ENCODE data around the gene PLEKHJ1.
"Not testable (repeated sequence)": the region's sequence is repeated elsewhere in the genome, so short reads cannot be mapped to it uniquely, and the experiment has no call there.

PLEKHJ1 gene, protein sequence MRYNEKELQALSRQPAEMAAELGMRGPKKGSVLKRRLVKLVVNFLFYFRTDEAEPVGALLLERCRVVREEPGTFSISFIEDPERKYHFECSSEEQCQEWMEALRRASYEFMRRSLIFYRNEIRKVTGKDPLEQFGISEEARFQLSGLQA

DNA sequence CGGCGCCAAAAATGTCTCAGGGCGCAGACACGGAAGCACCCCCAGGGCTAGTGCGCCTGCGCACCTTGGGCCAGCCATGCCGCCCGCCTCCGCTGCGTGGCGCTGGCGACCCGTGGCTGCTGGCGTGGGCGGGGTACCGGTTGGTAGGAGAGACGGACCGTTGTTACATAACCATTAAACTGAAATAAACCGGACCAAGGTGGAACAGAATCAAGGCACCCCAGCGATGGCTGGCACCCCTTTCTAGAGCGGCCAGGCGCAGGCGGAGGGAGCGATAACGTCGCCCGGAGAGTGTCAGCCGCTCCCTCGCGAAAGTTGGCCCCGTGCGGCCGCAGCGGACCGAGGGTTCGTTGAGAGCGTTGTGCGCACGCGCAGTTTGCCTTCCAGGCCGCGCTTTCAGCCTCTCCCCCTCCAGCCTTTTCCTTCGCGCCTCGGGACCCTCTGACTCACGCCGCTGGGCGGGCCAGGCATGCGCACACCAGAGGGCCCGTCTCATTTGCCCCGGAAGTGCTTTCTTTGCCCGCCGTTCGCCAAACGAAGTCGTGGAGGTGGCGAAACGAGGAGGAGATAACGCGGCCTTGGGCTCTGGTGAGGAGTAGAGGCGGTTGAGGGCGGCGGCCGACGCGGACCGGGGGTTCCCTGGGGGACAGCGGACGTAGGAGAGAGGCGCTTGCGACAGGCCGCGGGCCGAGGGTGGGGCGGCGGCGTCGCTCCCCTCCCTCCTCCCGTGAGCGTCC is at the start of gene PLEKHJ1, which contains the start of gene SF3A2:
PLEKHJ1 (minus strand) TSS at position 16 of the 737 bp plus-strand sequence. CDS start 81 bp downstream, outside the sequence.
SF3A2 (plus strand) TSS at position 511 of the 737 bp plus-strand sequence. CDS start 6,595 bp downstream, outside the sequence.
- peak; percentile 97 for DNase-seq

DNA sequence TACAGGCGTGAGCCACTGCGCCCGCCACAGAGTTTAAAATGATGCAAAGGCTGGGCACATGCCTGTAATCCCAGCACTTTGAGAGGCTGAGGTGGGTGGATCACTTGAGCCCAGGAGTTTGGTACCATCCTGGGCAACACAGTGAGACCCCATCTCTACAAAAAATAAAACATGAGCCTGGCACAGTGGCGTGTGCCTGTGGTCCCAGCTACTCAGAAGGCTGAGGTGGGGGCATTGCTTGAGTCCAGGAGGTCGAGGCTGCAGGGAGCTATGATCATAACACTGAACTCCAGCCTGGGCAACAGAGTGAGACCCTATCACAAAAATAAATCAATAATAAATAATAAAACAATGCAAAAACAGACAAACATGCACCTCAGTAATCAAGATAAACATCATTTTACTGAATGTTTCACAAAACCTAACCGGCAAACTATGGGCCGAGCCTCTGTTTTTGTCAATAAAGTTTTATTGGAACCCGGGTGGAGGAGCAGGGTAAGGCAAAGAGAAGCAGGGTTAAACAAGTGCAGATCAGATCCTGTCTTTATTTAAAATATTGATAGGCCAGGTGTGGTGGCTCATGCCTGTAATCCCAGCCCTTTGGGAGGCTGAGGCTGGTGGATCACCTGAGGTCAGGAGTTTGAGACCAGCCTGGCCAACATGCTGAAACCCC is 47.8 kb upstream of the PLEKHJ1 start:
- no peak for DNase-seq

DNA sequence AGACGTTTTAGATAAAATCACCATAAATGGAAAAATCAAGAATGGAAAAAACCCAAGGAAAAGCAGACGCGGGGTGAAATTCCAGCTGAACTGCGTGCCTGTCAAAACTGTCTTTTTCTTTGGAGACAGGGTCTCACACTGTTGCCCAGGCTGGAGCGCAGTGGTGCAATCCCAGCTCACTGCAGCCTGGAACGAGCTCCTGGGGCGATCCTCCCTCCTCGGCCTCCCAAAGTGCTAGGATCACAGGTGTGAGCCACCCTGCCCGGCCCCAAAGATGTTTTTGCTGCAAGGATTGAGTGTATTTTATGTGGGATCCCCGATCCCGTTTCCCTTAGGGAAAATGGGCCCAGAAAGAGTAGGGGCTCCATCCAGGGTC is 46.7 kb upstream of the PLEKHJ1 start:
- DNase-seq, result no peak

DNA sequence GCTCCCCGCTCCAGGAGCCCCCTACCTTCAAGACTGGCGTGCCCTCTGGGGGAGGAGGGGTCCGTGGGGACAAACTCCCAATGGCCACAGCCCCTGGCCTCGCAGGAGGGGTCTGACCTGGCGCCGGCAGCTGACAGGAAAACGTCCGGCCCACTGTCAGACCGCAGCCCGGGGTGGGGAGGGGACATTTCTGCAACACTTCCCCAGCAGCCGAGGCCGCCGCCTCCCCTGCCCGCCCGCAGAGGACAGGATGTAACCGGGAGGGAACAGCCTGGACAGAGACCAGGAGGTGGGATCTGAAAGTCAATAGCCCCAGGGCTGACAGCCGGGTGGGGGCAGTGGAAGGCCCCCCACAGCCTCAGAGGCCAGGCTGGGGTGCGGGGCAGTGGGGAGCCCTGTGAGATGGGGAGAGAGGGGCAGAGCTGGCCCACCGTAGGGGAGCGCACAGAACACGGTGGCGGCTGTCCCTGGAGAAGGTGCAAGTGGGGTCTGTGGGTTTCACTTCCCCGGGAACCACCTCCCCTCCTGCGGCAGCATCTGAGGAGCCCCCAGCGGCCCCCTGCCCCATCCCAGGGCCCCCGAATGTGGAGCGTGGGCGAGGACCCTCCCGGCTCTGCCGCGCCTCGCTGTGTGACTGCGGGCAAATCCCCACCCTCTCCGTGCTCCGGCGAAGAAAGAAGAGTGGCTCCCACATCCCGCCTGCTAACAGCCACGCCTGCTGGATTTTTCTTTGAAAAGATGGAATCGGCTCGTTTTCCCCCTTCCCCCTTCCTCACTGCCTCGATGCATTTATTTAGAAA is 46.1 kb upstream of the PLEKHJ1 start, which contains the start of gene PEAK3:
PEAK3 (minus strand) TSS at position 114 of the 800 bp plus-strand sequence. CDS start 1,244 bp downstream, outside the sequence.
- peak; percentile 58 for DNase-seq

DNA sequence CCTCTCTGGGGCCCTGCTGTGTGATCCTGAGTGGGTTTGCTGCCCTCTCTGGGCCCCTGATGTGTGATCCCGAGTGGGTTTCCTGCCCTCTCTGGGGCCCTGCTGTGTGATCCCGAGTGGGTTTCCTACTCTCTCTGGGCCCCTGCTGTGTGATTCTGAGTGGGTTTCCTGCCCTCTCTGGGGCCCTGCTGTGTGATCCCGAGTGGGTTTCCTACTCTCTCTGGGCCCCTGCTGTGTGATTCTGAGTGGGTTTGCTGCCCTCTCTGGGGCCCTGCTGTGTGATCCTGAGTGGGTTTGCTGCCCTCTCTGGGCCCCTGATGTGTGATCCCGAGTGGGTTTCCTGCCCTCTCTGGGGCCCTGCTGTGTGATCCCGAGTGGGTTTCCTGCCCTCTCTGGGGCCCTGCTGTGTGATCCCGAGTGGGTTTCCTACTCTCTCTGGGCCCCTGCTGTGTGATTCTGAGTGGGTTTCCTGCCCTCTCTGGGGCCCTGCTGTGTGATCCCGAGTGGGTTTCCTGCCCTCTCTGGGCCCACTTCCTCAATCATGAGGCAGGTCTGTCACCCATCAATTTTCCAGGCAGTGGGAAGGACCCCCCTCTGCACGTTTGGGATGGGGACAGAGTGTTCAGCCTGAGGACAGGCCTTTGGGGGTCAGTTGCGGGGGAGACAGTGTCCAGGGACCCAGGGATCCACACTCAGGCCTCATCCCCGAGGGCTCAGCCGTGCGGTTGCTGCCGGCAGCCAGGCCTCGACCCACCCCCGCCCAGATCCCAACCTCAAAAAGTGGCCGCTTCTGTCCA is 45.3 kb upstream of the PLEKHJ1 start:
- not testable (repeated sequence) for DNase-seq

DNA sequence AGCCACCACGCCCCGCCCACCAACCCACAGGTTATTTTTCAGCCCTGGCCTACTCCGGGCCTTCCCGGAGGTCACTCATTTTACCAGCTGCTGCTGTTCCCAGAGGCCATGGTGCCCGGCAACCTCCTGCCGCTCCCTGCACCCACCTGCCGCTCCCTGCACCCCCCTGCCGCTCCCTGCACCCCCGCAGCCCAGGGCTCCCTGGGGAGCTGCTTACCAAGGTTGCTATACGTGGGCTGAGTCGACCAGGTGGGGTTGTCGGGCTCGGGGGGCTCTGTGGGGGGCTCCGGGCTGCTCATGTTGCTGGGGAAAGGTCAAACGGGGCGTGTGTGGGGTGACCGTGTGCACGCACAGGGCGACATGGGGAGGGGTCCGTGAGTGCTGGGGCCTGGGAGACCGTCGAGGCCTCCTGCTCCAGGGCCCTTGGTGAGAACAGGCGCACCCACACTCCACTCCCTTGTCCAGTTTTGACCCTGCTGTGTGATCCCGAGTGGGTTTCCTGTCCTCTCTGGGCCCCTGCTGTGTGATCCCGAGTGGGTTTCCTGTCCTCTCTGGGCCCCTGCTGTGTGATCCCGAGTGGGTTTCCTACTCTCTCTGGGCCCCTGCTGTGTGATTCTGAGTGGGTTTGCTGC is 44.6 kb upstream of the PLEKHJ1 start:
- DNase-seq, result no peak

DNA sequence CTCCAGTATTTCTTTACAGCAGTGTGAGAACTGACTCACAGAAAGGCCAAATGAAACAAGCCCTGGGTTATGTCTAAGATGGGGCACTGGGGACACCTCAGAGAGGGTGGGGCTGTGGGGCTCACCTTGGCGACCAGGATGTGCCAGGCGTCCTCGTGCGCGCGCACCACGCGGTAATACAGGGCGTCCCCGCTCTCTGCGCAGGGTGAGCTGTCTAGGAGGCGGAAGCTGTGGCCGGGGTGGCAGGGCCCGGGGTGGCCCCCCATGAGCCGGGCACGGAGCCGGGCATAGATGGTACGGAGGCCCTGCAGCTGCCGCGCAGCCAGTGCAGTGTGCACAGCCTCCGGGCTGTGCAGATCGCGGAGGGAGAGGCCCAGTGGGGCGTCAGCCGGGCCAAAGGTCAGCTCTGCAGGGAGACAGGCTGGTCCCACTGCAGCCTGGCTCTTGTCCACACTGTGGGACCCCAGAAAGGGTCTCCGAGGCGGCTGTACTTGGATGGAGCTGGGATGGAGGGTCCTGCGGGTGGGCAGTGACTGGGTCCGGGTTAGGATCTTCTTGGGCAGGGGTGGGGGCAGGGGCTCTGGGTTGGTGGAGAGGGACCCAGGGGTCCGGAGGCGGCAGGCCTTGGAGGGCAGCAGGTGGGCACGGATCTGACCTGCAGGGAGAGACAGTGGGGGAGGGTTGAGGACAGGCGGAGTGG is 42.5 kb upstream of the PLEKHJ1 start:
- DNase-seq, result no peak

DNA sequence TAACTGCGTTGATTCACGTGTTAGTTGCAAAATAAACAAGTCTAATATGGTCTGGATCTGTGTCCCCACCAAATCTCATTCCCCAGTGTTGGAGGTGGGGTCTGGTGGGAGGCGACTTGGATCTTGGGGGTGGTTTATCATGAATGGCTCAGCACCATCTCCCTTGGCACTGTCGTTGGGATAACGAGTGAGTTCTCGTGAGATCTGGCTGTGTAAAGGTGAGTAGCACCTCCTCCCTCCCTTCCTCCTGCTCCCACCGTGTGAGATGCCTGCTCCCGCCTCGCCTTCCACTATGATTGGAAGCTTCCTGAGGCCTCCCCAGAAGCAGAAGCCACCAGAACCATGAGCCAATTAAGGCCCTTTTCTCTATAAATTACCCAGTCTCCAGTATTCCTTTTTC is 41.0 kb upstream of the PLEKHJ1 start:
- no peak for DNase-seq

DNA sequence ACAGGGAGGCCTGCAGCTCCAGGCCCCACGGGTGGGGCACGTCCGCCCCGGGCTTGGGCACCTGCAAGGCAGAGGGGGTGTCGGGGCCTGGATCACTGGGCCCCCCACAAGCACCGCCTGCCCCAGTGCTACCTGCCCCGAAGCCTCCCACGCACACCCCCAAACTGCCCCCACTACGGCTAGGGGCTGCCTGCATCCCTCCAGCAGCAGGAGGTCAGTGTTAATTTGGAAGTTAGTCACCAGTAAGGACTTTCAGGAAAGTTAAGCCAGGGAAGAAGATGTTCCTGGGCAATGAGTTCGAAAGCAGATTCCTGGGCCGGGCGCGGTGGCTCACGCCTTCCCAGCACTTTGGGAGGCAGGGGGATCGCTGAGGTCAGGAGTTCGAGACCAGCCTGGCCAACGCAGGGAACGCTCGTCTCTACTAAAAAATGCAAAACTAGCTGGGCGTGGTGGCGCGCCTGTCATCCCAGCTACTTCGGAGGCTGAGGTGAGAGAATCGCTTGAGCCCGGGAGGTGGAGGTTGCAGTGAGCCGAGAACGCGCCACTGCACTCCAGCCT is 40.4 kb upstream of the PLEKHJ1 start:
- no peak for DNase-seq

DNA sequence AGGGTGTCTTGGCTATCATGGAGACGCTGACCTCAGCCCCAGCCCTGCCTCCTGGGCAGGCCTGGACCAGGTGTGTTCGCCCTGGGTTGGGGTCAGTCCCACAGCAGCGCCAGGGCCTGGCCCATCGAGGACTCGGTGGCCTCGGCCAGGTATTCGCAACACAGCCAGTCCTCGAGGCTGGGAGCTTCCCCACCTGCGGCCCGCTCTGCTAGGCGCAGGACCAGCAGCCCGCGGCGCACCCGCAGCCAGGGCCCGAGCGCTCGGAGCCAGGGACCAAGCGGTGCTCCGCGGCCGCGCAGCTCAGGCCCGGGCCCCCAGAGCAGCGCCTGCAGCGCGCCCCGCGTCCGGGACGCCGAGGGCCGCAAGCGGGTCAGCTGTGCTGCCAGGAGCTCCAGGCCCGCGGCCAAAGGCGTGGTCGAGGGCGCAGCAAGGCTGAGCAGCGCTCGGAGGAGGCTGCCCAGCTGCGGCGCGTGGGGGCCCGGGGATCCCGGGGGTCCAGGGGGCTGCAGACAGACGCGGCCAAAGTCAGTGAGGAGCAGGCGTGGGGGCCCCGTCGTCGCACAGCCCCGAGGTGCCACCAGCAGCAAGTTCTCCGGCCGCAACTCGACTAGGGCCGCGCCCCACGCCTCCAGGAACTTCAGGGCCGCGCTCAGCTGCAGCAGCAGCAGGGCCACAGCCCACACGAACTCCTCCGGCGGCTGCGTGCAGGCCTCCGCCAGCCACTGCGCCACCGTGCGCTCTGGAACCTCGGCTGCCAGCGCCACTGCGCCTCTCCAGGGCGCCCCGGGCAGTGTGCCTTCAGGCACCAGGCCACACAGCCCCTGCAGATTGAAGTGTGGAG is 39.7 kb upstream of the PLEKHJ1 start:
- no peak for DNase-seq

DNA sequence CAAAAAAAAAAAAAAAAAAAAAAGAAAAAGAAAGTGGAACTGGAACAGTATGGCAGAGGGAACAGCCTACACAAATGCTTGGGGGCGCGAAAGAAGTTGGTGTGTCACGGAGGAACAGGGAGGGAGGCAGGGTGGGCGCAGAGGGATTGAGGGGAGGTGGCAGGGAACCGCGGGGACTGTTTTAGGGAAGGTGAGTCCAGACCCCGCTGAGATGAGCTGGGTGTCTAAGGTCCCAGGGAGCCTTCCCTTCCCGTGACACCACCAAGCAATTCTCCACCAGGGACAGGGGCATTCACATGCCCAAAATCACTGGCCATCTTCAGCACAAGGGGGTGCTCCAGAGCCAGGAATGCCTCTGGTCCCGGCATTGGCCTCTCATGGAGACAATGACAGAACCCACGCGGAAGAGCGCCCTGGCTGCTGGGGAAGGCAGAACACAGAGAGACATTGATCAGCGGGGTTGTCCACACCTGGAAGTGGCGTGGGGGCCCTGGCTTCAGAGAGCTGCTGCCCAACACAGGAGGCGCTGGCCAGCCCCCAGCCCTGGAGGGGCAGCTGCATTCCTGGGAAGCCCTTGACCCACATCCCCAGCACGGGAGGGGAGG is 38.9 kb upstream of the PLEKHJ1 start:
- DNase-seq, result peak; percentile 73

DNA sequence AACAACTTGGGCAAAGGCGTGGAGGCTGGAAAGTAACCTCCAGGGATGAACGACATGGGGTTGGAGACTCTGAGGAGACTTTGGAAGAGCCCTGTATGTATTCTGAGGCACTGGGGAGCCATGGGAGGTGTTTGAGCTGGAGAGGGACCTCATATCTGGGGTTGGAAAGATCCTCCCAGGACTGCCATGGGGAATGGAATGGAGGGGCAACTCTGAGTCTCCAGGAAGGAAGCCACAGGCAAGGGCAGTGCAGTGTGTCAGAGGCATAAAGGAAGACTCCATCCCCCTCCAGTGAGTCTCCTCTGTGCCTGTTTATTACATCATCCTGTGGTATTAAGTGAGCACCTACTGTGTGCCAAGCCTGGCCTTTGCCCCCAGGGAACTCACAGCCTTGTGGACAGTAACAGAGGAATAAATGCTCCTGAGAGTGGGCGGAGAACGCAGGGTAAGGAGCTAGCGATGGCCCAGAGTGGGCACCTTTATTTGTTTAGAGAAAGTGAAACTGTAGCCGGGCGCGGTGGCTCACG is 38.1 kb upstream of the PLEKHJ1 start:
- no peak for DNase-seq

DNA sequence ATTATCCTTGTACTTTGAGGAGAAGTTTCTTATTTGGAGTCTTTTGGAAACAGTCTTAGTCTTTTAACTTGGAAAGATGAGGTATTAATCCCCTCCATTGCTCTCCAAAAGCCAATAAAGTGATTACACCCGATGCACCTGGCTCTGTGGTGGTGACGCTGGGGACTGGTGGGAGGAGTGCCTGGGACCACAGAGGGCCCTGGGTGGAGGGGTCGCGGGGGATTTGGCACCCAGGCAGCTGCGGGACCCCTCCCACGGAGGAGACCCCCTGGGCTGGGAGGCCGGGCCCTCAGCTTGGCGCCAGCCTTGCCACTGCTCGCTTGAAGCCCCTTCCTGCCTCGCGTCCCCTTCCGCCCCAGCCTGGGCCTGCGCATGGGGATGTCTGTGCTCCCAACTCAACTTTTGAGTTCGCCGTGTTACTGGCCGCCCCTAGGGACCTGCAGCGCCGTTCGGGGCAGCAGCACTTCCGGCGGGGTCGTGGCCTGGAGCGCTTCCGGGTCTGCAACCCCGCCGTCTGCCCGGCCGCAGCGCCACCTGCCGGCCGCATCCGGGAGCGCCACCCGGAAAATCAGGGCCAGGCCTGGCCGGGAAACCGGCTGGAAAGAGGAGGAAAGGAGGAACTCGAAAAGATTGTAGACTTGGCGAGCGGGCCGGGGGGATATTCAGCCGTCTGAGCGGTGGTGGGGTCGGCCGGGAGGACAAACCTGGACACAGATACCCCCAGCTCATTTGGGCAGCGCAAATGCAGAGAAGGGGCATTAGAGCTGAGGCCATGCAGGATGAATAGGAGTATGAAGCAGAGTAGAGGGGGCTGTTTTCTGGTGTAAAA is 37.4 kb upstream of the PLEKHJ1 start:
- DNase-seq, result peak; percentile 80

DNA sequence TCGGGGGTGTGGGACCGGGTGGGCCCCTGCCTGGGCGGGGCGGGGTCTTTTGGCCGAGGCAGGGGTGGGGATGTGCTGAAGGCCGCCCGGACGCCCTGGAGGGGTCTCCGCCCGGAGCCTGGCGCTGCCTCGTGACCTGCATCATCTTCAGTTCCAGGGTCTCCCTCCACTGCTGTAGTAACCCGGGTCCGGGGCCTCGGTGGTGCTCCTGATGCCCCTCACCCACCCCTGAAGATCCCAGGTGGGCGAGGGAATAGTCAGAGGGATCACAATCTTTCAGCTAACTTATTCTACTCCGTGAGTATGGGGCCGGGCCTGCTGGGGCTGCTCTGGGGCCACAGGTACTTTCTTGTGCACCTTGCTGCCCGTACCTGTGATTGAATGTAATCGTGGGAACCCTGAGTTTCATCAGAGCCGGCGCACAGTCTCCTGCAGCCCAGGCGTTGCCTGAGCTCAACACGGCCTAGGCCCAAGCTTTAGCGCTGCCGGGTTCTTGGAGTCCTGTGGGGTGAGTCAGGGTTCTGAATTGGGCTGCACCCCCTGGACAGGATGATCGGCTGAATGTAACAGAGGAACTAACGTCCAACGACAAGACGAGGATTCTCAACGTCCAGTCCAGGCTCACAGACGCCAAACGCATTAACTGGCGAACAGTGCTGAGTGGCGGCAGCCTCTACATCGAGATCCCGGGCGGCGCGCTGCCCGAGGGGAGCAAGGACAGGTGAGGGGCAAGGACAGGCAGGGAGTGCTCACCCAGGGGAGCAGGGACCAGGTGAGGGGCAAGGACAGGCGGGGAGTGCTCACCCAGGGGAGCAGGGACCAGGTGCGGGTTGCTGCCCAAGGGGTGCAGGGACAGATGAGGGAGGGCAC is 35.3 kb upstream of the PLEKHJ1 start:
- DNase-seq, result peak; percentile 87

DNA sequence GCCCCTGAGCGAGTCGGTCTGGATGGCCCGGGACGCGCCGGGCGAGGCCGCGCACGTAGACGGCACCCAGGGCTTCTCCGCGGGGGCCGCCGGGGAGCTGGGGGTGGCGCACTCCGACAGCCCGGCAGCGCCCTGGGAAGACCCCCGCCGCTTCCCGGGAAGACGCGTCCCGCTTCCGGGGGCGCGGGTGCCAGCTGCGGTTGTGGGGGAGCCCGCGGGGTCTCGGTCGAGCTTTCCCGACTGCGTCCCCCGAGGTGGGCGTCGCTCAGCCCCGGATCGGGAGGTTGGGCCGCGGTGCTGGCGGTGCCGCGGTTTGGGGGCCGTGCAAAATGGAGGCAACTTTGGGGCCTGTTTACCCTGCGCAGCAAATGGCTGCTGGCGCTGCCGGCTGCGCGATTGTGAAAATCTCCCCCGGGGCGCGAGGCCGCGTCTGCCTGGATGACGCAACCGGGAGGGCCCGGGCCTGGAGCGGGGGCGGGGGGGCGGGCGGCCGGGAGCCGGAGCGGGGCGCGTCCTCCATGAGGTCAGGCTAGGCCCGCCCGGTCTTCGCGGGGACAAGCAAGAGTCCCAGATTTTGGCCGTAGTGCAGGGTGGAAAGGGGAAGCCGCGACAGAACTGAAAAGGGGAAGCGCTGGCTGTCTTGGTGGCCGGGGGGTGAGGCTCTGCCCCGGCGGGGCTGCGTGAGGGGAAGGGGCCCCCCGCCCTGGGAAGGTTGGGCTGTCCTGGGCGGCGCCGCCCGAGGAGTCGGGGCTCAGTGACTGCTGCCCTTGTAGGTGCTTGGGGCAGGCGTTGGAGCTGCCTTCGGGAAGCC is 34.5 kb upstream of the PLEKHJ1 start:
- DNase-seq, result peak; percentile 86

DNA sequence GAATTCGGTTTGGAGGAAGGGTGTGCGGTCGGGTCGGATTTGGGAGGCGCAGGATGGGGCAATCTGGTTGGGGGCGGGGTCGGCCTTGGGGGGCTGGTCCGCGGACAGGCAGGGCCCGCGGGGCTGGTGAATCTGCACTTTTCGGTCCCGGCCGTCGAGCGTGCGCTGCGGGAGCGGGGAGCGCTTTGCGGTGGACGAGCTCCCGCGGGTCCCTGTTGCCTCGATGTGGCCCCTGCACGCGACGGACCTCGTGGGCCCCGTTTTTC is 34.0 kb upstream of the PLEKHJ1 start:
- no peak for DNase-seq

Measured in fibroblast of skin of right biceps (primary cell).